ENCODE data around the gene LIME1. TPM values are rescaled to one million over a fixed set of nuclear protein-coding genes. Genes with fewer than 3 reads are reported as not detected.

The LIME1 gene
- polyA plus RNA-seq, 2 of the 4 experiments (the other 2 are of a cell fraction): 2.5 to 6.5 TPM

DNA sequence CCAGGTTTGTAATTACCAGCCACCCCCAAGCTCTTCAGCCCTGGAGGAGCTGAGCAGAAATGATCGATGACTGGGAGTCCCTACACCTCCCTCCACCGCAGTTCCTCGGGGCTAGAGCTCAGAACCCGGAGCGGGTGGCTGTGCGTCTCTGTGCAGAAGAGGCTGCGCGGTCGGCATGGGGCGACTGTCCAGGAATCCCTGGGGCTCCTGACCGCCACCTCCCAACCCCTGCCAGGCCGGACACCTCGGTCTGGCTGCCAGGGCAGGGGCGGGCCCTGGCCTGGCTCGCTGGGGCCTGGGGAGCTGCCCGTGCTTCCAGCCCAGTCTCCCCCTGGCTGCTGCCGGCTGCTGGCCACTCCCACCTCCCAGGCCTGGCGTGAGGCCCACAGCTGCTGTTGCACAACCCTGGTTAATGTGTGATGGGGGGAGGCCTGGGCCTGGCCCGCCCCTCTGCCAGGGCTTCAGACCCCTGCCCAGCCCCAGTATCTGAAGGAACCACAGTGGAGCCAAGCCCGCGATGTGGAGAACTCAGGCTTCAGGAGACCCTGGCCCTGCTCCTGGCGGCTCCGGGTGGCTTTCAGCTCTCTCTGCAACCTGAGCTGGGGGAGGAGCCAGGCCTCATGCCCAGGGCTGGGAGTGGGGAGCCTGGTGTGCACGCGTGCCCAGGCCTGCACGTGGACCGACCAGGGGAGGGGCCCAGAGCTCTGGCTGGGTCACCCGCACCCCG is 4.3 kb downstream of the LIME1 start (continued):
- TF ChIP-seq RNF2 (IDR thresholded peaks at IDR 0.05; ENCODE audit: borderline replicate concordance, low read depth) (0 out of 2 replicates have a peak, but pooled peaks have one; percentile 46), MAZ (IDR thresholded peaks at IDR 0.05; ENCODE audit: borderline replicate concordance, low read depth, low read length) (no peak), SMC3 (IDR thresholded peaks at IDR 0.05) (0 out of 3 replicates have a peak, but pooled peaks have one; percentile 9), FOXS1 (CRISPR knock-in tag; IDR thresholded peaks at IDR 0.05) (no peak), EHF (CRISPR knock-in tag; IDR thresholded peaks at IDR 0.05) (no peak), EHMT2 (IDR thresholded peaks at IDR 0.05; ENCODE audit: low read depth) (no peak)
- TF ChIP-seq, protein P1, sequence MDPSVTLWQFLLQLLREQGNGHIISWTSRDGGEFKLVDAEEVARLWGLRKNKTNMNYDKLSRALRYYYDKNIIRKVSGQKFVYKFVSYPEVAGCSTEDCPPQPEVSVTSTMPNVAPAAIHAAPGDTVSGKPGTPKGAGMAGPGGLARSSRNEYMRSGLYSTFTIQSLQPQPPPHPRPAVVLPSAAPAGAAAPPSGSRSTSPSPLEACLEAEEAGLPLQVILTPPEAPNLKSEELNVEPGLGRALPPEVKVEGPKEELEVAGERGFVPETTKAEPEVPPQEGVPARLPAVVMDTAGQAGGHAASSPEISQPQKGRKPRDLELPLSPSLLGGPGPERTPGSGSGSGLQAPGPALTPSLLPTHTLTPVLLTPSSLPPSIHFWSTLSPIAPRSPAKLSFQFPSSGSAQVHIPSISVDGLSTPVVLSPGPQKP (IDR thresholded peaks at IDR 0.05; ENCODE audit: low read depth, low read length): no peak

DNA sequence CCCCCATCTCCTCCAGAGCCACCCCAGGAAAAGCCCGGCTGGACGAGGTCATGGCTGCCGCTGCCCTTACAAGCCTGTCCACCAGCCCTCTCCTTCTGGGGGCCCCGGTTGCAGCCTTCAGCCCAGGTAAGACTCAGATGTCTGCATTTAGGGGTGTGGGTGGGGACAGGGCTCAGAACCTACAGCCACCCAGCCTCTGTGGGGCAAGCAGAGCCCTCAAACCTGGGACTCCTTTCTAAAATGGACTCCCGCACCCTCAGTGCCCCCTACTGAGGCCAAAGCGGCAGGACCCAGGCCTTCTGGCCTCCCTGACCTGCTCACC is 4.9 kb downstream of the LIME1 start:
- peak overlapping the region; percentile 98 for H3K4me2 ChIP-seq
- FAIRE-seq: no peak
- ChIA-PET CTCF (interaction anchor here (0.7 to 2.2 kb wide), 10 partner anchors 10 to 233 kb away, joined by 3 to 12 read pairs (median 4); no protein-coding TSS in a partner anchor), POLR2A (interaction anchor here (0.5 to 1.6 kb wide), 11 partner anchors 9 to 239 kb away, joined by 3 to 16 read pairs (median 5); partner anchors contain the start of genes ARFRP1, DNAJC5, PPDPF and TPD52L2)
- DNase-seq (ENCODE audit: low read depth in 1 of 2, low spot score in 1 of 2): no peak
- no peaks in the 10 kb centered on the region for H3K9me3 ChIP-seq
- TF ChIP-seq, protein P2, sequence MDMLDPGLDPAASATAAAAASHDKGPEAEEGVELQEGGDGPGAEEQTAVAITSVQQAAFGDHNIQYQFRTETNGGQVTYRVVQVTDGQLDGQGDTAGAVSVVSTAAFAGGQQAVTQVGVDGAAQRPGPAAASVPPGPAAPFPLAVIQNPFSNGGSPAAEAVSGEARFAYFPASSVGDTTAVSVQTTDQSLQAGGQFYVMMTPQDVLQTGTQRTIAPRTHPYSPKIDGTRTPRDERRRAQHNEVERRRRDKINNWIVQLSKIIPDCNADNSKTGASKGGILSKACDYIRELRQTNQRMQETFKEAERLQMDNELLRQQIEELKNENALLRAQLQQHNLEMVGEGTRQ (IDR thresholded peaks at IDR 0.05): 0 out of 2 replicates have a peak, but pooled peaks have one; percentile 1
- TF ChIP-seq KDM1A (IDR thresholded peaks at IDR 0.05; ENCODE audit: low read depth): no peak
- peak overlapping the region; percentile 93 to 96 for H3K27ac ChIP-seq
- WGBS (ENCODE audit: missing lambda C conversion rate): 10% methylated on average over 5 of the region's 6 CpGs
- H3K4me3 ChIP-seq: peak overlapping the region; percentile 97
- H3K4me1 ChIP-seq: peaks cover 17% of the 10 kb centered on the region
- peak in 1 of 2 experiments; percentile 9; a peak in 3 of 6 replicates for ATAC-seq

DNA sequence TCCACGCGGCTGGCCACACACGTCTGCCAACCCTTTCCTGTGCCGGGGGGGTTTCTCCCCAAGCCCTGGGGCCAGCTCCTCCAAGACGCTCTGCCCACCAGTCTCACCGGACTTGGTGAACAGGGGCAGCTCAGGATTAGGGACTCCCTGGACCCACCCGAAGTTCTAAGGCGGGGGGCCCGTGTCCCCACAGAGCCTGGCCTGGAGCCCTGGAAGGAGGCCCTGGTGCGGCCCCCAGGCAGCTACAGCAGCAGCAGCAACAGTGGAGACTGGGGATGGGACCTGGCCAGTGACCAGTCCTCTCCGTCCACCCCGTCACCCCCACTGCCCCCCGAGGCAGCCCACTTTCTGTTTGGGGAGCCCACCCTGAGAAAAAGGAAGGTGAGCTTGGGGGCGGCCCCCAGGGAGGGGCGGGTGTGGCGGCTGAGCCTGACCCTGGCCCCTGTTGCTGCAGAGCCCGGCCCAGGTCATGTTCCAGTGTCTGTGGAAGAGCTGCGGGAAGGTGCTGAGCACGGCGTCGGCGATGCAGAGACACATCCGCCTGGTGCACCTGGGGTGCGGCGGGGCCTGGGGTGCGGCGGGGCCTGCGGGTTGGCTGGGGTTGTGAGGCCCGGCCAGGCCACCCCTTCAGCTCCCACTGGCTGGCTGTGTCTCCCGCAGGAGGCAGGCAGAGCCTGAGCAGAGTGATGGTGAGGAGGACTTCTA is 5.4 kb downstream of the LIME1 start:
- H3K27ac ChIP-seq: peak overlapping the region; percentile 93 to 96
- TF ChIP-seq HEYL (CRISPR knock-in tag; IDR thresholded peaks at IDR 0.05) (no peak), SREBF2 (IDR thresholded peaks at IDR 0.05) (no peak)
- ChIA-PET POLR2A (interaction anchor here (0.5 to 1.6 kb wide), 10 partner anchors 8 to 239 kb away, joined by 3 to 16 read pairs (median 6); partner anchors contain the start of genes ARFRP1, DNAJC5, PPDPF and TPD52L2), CTCF (interaction anchor here (0.9 to 2.2 kb wide), 8 partner anchors 10 to 232 kb away, joined by 3 to 12 read pairs (median 4); no protein-coding TSS in a partner anchor)
- FAIRE-seq (no peak), ATAC-seq (no peak), DNase-seq (ENCODE audit: low read depth in 1 of 2, low spot score in 1 of 2) (no peak)
- peak overlapping the region; percentile 97 for H3K4me3 ChIP-seq
- WGBS (ENCODE audit: missing lambda C conversion rate): 54% methylated on average over 8 of the region's 30 CpGs
- no peaks in the 10 kb centered on the region for H3K9me3 ChIP-seq
- peaks cover 17% of the 10 kb centered on the region for H3K4me1 ChIP-seq
- peak overlapping the region; percentile 98 for H3K4me2 ChIP-seq

DNA sequence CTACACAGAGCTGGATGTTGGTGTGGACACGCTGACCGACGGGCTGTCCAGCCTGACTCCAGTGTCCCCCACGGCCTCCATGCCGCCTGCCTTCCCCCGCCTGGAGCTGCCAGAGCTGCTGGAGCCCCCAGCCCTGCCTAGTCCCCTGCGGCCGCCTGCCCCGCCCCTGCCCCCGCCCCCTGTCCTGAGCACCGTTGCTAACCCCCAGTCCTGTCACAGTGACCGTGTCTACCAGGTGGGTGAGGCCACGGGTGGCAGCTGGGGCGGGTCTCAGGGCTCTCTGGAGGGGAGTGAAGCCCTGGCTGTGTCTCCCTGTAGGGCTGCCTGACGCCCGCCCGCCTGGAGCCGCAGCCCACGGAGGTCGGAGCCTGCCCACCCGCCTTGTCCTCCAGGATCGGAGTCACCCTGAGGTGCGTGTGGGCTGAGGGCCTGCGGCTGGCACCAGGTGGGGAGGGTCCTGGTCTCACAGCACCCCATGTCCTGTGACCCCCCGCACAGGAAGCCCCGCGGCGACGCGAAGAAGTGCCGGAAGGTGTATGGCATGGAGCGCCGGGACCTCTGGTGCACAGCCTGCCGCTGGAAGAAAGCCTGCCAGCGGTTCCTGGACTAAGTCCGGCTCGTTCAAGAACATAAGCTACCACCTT is 6.0 kb downstream of the LIME1 start:
- POLR2A ChIA-PET: no interaction called here
- Histone ChIP-seq H3K27ac (peak overlapping the region in 1 of 2 experiments; percentile 93; a peak in 2 of 6 replicates), H3K4me1 (peaks cover 17% of the 10 kb centered on the region), H3K9me3 (no peaks in the 10 kb centered on the region), H3K4me3 (no peak overlapping the region), H3K4me2 (no peak overlapping the region; the same call in 2 of the 3 replicates)
- WGBS (ENCODE audit: missing lambda C conversion rate): 87% methylated on average over 27 of the region's 37 CpGs
- no peak for ATAC-seq
- TF ChIP-seq HOXB13 (CRISPR knock-in tag; IDR thresholded peaks at IDR 0.05; ENCODE audit: low read depth): no peak
- TF ChIP-seq MAFK (IDR thresholded peaks at IDR 0.05; ENCODE audit: partially characterized antibody): no peak
- no peak for TF ChIP-seq FOSB (CRISPR knock-in tag; IDR thresholded peaks at IDR 0.05)
- no peak for TF ChIP-seq TFCP2L1 (CRISPR knock-in tag; IDR thresholded peaks at IDR 0.05)
- TF ChIP-seq, protein P1 (IDR thresholded peaks at IDR 0.05; ENCODE audit: low read depth, low read length): no peak
- TF ChIP-seq BHLHE40 (IDR thresholded peaks at IDR 0.05; ENCODE audit: low read depth, low read length): no peak
- no peak for TF ChIP-seq EHMT2 (IDR thresholded peaks at IDR 0.05; ENCODE audit: low read depth)
- FAIRE-seq: no peak
- CTCF ChIA-PET: interaction anchor here (1.0 to 2.2 kb wide), 7 partner anchors 9 to 232 kb away, joined by 3 to 12 read pairs (median 4); no protein-coding TSS in a partner anchor
- no peak for DNase-seq (ENCODE audit: low read depth in 1 of 2, low spot score in 1 of 2)
